Measurements from ENCODE around the gene RDH8.

Gene RDH8

DNA sequence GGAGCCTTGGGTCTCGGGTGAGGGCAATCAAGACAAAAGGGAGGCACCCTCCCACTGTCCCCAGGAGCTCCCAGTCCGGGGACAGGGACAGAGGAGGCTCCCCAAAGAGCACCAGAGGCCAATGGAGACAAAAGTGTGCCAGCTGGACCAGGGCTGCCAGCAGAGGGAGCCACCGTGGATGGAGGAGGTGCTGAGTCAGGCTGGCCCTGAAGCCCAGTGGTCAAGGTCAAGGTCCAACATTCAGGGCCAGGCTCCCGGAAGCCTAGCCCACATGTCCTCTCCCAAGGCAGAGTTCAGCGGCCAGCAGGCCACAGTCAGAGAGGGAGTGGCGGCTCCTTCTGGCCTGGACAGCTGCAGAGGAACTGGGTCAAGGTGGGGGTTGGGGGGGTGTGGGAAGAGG lies 11.4 kb upstream of the RDH8 start:
- H3K9me3 ChIP-seq (ENCODE audit: control insufficient read depth, insufficient read depth, low read depth, low read length) = no peaks in the 10 kb centered on the region
- no peaks in the 10 kb centered on the region for H3K36me3 ChIP-seq (ENCODE audit: control insufficient read depth in 2 of 2, insufficient read depth in 1 of 2, low read length in 2 of 2)
- H3K4me3 ChIP-seq (ENCODE audit: low read depth, low read length) = no peak overlapping the region
- H3K4me1 ChIP-seq (ENCODE audit: control insufficient read depth, insufficient read depth, low read length) = no peaks in the 10 kb centered on the region
- CTCF ChIA-PET = interaction anchor here (0.6 to 3.7 kb wide), 9 partner anchors 17 to 379 kb away, joined by 3 to 51 read pairs (median 8); no protein-coding TSS in a partner anchor
- TF ChIP-seq, protein P1, sequence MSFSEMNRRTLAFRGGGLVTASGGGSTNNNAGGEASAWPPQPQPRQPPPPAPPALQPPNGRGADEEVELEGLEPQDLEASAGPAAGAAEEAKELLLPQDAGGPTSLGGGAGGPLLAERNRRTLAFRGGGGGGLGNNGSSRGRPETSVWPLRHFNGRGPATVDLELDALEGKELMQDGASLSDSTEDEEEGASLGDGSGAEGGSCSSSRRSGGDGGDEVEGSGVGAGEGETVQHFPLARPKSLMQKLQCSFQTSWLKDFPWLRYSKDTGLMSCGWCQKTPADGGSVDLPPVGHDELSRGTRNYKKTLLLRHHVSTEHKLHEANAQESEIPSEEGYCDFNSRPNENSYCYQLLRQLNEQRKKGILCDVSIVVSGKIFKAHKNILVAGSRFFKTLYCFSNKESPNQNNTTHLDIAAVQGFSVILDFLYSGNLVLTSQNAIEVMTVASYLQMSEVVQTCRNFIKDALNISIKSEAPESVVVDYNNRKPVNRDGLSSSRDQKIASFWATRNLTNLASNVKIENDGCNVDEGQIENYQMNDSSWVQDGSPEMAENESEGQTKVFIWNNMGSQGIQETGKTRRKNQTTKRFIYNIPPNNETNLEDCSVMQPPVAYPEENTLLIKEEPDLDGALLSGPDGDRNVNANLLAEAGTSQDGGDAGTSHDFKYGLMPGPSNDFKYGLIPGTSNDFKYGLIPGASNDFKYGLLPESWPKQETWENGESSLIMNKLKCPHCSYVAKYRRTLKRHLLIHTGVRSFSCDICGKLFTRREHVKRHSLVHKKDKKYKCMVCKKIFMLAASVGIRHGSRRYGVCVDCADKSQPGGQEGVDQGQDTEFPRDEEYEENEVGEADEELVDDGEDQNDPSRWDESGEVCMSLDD (tag by site-specific recombination; IDR thresholded peaks at IDR 0.05) = no peak
- TF ChIP-seq ZNF24 (tag by site-specific recombination; IDR thresholded peaks at IDR 0.05) = no peak
- TF ChIP-seq ZNF174 (tag by site-specific recombination; IDR thresholded peaks at IDR 0.05) = no peak
- TF ChIP-seq ZNF146 (tag by site-specific recombination; IDR thresholded peaks at IDR 0.05) = no peak
- TF ChIP-seq, protein P2, sequence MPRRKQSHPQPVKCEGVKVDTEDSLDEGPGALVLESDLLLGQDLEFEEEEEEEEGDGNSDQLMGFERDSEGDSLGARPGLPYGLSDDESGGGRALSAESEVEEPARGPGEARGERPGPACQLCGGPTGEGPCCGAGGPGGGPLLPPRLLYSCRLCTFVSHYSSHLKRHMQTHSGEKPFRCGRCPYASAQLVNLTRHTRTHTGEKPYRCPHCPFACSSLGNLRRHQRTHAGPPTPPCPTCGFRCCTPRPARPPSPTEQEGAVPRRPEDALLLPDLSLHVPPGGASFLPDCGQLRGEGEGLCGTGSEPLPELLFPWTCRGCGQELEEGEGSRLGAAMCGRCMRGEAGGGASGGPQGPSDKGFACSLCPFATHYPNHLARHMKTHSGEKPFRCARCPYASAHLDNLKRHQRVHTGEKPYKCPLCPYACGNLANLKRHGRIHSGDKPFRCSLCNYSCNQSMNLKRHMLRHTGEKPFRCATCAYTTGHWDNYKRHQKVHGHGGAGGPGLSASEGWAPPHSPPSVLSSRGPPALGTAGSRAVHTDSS (tag by site-specific recombination; IDR thresholded peaks at IDR 0.05) = no peak
- TF ChIP-seq EGR2 (tag by site-specific recombination; IDR thresholded peaks at IDR 0.05; ENCODE audit: low read depth) = no peak
- TF ChIP-seq ZNF777 (tag by site-specific recombination; IDR thresholded peaks at IDR 0.05; ENCODE audit: borderline replicate concordance) = no peak
- TF ChIP-seq ZNF843 (tag by site-specific recombination; IDR thresholded peaks at IDR 0.05) = no peak
- no peak for TF ChIP-seq ZXDB (tag by site-specific recombination; IDR thresholded peaks at IDR 0.05)
- POLR2A ChIA-PET = interaction anchor here (0.7 kb wide), 1 partner anchor 94 kb away, joined by 4 read pairs; no protein-coding TSS in a partner anchor
- H3K27ac ChIP-seq (ENCODE audit: extremely low read depth, low read depth, low read length) = no peak overlapping the region

DNA sequence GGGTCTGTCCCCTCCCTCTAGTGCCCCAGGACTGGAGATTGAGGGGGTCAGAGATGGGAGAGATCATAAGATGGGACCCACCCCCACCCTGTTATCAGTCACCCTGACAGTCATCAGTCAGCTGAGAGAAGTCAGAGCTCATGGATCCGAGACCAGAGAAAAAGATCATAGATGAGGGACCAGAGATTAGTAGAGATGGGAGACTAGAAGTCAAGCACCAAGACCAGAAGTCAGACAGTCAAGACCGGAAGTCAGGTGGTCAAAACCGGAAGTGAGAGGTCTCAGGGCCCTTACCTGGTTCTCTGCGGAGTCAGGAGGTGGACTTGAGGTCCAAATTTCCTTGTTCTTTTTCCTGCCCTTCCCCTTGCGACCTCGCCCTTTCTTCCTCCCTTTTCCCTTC lies 10.0 kb upstream of the RDH8 start:
- Histone ChIP-seq H3K27ac (ENCODE audit: extremely low read depth, low read depth, low read length) (no peak overlapping the region), H3K4me1 (ENCODE audit: control insufficient read depth, insufficient read depth, low read length) (no peaks in the 10 kb centered on the region), H3K9me3 (ENCODE audit: control insufficient read depth, insufficient read depth, low read depth, low read length) (no peaks in the 10 kb centered on the region), H3K36me3 (ENCODE audit: control insufficient read depth in 2 of 2, insufficient read depth in 1 of 2, low read length in 2 of 2) (no peaks in the 10 kb centered on the region), H3K4me3 (ENCODE audit: low read depth, low read length) (no peak overlapping the region)
- ChIA-PET POLR2A (no interaction called here), CTCF (interaction anchor here (1.1 kb wide), 1 partner anchor 24 kb away, joined by 8 read pairs; no protein-coding TSS in a partner anchor)
- TF ChIP-seq, protein P3, sequence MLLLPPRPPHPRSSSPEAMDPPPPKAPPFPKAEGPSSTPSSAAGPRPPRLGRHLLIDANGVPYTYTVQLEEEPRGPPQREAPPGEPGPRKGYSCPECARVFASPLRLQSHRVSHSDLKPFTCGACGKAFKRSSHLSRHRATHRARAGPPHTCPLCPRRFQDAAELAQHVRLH (tag by site-specific recombination; IDR thresholded peaks at IDR 0.05) = no peak; the same call in 1 of the 2 replicates
- TF ChIP-seq ZNF266 (tag by site-specific recombination; IDR thresholded peaks at IDR 0.05; ENCODE audit: low read depth) (no peak), ZNF423 (tag by site-specific recombination; IDR thresholded peaks at IDR 0.05) (no peak), ZNF157 (tag by site-specific recombination; IDR thresholded peaks at IDR 0.05) (no peak), ZBTB17 (tag by site-specific recombination; IDR thresholded peaks at IDR 0.05) (peak; percentile 79), ZNF596 (tag by site-specific recombination; IDR thresholded peaks at IDR 0.05) (no peak)
- TF ChIP-seq, protein P4, sequence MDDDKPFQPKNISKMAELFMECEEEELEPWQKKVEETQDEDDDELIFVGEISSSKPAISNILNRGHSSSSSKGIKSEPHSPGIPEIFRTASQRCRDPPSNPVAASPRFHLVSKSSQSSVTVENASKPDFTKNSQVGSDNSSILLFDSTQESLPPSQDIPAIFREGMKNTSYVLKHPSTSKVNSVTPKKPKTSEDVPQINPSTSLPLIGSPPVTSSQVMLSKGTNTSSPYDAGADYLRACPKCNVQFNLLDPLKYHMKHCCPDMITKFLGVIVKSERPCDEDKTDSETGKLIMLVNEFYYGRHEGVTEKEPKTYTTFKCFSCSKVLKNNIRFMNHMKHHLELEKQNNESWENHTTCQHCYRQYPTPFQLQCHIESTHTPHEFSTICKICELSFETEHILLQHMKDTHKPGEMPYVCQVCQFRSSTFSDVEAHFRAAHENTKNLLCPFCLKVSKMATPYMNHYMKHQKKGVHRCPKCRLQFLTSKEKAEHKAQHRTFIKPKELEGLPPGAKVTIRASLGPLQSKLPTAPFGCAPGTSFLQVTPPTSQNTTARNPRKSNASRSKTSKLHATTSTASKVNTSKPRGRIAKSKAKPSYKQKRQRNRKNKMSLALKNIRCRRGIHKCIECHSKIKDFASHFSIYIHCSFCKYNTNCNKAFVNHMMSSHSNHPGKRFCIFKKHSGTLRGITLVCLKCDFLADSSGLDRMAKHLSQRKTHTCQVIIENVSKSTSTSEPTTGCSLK (tag by site-specific recombination; IDR thresholded peaks at IDR 0.05) = no peak
- TF ChIP-seq, protein P5, sequence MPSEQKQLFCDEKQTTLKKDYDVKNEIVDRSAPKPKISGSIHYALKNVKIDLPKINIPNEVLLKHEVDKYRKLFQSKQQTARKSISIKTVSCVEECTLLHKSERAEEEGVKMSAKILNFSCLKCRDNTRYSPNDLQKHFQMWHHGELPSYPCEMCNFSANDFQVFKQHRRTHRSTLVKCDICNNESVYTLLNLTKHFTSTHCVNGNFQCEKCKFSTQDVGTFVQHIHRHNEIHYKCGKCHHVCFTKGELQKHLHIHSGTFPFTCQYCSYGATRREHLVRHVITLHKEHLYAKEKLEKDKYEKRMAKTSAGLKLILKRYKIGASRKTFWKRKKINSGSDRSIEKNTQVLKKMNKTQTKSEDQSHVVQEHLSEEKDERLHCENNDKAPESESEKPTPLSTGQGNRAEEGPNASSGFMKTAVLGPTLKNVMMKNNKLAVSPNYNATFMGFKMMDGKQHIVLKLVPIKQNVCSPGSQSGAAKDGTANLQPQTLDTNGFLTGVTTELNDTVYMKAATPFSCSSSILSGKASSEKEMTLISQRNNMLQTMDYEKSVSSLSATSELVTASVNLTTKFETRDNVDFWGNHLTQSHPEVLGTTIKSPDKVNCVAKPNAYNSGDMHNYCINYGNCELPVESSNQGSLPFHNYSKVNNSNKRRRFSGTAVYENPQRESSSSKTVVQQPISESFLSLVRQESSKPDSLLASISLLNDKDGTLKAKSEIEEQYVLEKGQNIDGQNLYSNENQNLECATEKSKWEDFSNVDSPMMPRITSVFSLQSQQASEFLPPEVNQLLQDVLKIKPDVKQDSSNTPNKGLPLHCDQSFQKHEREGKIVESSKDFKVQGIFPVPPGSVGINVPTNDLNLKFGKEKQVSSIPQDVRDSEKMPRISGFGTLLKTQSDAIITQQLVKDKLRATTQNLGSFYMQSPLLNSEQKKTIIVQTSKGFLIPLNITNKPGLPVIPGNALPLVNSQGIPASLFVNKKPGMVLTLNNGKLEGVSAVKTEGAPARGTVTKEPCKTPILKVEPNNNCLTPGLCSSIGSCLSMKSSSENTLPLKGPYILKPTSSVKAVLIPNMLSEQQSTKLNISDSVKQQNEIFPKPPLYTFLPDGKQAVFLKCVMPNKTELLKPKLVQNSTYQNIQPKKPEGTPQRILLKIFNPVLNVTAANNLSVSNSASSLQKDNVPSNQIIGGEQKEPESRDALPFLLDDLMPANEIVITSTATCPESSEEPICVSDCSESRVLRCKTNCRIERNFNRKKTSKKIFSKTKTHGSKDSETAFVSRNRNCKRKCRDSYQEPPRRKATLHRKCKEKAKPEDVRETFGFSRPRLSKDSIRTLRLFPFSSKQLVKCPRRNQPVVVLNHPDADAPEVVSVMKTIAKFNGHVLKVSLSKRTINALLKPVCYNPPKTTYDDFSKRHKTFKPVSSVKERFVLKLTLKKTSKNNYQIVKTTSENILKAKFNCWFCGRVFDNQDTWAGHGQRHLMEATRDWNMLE (tag by site-specific recombination; conservative IDR thresholded peaks at IDR 0.05; ENCODE audit: low read depth) = peak; percentile 47; the same call in 1 of the 2 replicates
